Adipose tissue (tissue), 3 donors: ENCODE results near the gene XYLT2. TPM values are rescaled to one million over a fixed set of nuclear protein-coding genes. Genes with fewer than 3 reads are reported as not detected.

Experiments used
- H3K27ac ChIP-seq: one replicate; pipeline ENCODE4 v1.5.1; 2013; ENCODE audit warnings: low read depth, low read length
- WGBS, 3 donors: extraction: QIAGEN DNeasy Blood & Tissue Kit; methylation state at CpG; one replicate each; pipeline ENCODE4 v1.1.7; 2013; 5-methylcytosine and 5-hydroxymethylcytosine counted together
- polyA plus RNA-seq, 3 donors: library from polyadenylated mRNA; stranded (reverse); fragments of 200-250 nt; gene quantifications; one replicate each; pipeline ENCODE4 v1.2.3, GENCODE V29; 2013
- donor health status: healthy with polysubstance abuse.
- donor health status: Bipolar disorder and iron deficiency.
- donor health status: healthy.

The XYLT2 gene
- polyA plus RNA-seq, 3 donors, result 7.9 to 11.6 (median 9.0) TPM

DNA sequence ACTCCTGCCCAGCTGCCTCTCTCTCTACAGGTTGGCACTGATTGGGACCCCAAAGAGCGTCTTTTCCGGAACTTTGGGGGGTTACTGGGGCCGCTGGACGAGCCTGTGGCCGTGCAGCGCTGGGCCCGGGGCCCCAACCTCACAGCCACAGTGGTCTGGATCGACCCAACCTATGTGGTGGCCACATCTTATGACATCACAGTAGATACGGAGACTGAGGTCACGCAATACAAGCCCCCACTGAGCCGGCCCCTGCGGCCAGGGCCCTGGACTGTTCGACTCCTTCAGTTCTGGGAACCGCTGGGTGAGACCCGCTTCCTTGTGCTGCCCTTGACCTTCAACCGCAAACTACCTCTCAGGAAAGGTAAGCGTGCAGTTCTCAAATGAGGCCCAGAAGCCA, 12.3 kb downstream of the XYLT2 start:
- H3K27ac ChIP-seq, result no peak overlapping the region
- 94 to 96% (median 95%) methylated on average over 17 of the region's 17 CpGs for WGBS, 3 donors

DNA sequence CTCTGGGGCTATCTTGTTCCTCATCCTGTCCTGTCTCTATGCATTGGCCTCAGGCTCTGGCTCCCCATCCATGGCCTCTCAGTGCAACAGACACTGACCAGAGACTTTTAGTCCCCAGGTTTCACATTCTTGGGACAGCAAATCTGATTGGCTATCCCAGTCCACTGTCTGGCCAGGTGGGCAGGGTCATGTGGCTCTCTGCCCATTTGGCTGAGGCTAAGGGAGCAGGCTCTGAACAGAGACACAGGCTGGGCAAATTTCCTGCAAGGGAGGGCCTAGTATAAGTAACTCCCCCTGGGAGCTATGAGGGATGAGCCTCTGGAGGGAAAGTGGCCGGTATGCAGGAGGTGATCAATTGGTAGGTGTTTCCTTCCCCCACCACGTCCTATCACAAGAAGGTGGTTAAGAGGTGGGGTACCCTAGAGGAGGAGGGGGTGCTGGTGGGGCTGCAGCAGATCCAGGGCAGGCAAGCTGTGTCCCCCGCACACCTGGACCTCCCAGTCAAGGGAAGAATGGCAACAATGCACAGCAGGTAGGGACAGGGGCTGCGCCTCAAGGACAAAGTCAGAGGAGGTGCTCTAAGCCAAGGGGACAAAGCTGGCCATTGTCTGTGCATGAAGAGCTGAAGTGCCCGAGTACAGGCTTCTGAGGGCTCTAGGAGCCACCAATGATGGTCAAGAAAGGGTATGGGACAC, 13.2 kb downstream of the XYLT2 start:
- WGBS, 3 donors, result 67 to 82% (median 78%) methylated on average over 5 of the region's 5 CpGs
- H3K27ac ChIP-seq, result no peak overlapping the region

DNA sequence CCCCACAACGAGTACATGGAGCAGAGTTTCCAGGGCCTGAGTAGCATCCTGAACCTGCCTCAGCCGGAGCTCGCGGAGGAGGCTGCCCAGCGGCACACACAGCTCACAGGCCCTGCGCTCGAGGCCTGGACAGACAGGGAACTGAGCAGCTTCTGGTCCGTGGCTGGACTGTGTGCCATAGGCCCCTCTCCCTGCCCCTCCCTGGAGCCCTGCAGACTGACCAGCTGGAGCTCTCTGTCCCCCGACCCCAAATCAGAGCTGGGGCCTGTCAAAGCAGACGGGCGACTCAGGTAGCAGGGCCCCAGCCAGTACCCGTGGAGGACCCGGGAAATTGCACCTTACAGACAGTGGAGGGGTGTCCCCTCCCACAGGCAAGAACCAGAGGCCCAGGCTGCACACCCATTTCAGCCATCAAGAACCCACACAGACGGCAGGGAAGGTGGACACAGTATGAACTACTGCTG, 14.1 kb downstream of the XYLT2 start:
- no peak overlapping the region for H3K27ac ChIP-seq
- 83 to 86% (median 84%) methylated on average over 13 to 14 of the region's 14 CpGs for WGBS, 3 donors

DNA sequence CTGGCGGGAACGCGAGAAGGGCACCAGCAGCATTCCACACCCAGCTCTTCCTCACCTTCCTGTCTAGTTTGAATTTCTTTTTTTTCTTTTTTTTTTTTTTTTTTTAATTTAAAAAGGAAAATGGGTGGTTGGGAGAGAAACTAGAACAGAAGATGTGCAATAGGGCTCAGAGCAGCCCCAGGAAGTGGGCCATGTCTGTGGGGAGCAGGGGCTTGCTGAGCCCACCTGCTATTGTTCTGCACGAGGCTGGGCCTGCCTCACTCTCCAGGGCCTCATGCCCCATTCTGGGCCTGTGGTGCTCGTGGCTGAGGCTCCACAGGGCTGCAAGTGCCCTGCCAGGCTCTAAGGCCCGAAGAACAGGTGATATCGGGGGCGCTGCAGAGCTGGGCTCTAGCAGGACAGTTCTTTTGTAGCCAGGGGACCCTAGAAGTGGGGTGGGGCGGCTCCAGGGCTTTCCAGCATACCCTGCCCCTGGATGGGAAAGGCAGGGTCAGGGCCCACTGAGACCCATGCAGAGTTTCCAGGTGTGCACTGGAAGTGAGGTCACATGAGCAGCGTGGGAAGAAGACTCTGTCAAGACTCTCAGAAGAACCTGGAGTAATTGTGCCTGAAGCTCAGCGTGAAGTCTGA, 14.7 kb downstream of the XYLT2 start:
- 82 to 87% (median 85%) methylated on average over 11 of the region's 11 CpGs for WGBS, 3 donors
- no peak overlapping the region for H3K27ac ChIP-seq

DNA sequence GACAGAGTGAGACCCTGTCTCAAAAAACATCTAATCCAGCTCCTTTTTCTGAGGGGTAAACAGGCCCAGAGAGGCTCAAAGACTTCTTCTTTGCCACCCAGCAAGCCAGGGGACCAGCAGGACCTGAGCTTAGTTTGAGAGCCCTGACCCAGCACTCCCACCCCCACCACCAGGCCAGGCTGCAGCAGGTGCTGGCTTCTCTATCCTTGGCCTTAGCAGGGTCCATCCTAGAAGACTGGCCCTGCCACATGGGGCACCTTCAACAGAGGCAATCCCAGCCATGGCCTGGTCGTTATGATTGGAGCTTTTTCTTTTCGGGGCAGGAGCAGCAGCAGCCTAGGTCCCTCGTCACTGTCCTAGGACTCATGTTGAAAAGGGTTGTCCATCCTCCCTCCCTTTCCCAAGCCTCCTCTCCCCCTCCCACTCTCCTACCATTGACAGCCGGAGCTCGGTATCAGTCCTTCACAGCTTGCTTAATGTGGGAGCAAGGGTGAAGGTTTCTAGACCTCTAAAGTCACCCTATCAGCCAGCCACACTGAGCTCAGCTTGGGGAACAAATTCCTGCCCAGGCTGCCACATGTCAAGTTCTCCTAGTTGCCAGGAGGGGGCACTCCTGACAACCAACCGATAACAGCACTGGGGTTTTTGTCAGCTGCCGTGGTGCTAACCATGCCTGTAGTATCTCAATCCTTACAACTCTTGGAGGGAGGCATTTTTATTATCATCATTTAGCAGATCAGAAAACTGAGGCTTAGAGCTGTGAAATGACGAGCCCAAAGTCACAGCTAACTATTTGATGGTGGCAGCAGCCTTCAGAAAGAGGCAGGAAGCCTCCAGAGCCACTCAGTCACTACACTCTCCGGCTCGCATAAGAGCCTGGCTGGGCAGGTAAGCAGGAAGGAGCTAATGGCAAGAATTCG, 15.9 kb downstream of the XYLT2 start:
- WGBS, 3 donors, result 29 to 34% (median 33%) methylated on average over 11 of the region's 11 CpGs
- no peak overlapping the region for H3K27ac ChIP-seq

DNA sequence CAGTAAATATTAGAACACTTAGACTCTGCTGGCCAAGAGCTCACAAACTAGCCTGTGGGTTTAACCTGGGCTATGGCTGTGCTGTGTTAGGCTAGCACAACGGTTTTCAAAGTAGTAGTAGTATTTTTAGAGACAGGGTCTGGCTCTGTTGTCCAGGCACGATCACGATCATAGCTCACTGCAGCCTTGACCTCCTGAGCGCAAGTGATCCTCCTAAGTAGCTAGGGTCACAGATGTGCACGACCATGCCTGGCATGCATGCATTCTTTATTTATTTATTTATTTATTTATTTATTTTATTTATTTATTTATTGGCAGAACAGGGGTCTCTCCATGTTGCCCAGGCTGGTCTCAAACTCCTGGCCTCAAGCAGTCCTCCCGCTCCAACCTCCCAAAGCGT, 16.7 kb downstream of the XYLT2 start:
- 73 to 79% (median 77%) methylated on average over 7 of the region's 7 CpGs for WGBS, 3 donors
- H3K27ac ChIP-seq, result no peak overlapping the region

DNA sequence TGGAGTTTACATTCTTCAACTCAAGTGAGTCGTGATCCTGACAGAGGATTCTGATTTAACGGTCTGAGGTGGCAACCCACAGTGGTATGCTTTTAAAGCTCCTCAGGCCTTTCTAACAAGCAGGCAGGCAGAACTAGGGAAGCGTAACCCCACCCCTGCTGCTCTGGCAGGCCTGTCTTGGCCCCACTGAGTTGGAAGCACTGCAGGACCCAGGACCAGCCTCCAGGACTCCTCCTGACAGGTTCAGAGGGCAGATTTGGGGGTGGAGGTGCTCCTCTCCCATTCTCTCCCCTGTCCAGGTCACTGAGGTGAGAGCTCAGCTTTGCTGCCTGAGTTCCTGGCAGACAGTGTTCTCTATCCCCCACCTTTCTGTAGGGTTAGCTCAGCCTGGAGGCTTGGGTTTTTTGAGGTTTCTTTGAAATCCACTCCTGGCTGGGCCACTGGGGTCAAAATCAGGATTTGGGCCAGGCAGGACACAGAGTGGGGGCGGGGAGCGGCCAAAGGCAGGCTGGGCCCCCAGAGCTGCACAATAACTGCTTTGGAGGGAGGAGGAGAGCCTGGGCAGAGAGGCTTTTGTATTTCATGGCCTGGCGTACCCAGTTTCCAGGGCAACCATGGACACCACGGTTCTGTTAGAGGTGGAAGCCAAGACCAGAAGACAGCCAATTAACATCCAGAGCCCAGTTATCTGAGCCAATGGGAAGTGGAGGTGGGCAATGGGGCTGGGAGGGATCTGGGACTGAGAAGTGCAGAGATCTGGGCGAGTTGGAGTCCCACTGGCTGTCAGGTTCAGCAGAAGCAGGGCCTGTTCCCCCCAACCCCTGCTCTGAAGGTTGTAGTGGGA, 17.5 kb downstream of the XYLT2 start:
- H3K27ac ChIP-seq, result no peak overlapping the region
- 56 to 58% (median 56%) methylated on average over 8 of the region's 8 CpGs for WGBS, 3 donors

DNA sequence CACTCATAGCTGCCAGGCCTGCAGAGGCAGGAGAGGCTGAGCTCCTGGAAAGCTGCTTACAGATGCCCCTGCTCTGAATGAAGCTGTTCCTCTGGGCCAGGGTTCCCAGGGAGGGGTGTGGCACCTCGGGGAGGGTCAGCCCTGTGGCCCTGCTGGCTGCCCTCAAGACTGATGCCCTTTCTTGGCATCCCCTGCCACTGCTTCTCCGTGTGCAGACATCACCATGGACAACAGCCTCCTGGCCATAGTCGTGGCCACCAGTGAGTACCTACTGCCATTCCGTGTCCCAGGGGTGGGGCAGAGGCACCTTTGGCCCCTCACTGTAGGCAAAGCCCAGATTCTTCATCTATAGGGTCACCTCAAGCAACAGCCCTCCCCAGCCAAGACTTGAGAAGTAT, 18.1 kb downstream of the XYLT2 start:
- H3K27ac ChIP-seq, result no peak overlapping the region
- 55 to 74% (median 68%) methylated on average over 4 of the region's 4 CpGs for WGBS, 3 donors

DNA sequence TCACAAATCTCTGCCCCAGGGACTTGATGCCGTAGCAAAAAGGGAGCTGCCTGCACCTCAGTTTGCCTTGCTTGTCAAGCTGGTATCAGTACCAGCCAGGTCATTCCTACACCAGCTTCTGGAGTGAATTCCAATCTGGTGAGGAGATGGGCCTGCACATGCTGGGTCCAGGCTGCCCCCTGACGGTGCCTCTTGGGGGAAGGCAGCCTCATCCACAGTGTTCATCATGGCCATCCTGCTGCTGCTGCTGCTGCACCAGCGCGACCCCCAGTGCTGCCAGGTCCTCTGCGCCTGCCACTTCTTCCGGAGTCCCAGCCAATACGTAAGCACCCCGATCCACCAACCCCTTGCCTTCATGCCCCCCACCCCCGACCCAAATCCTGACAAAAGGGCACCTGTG, 18.8 kb downstream of the XYLT2 start:
- H3K27ac ChIP-seq, result no peak overlapping the region
- WGBS, 3 donors, result 80 to 85% (median 80%) methylated on average over 9 of the region's 9 CpGs

DNA sequence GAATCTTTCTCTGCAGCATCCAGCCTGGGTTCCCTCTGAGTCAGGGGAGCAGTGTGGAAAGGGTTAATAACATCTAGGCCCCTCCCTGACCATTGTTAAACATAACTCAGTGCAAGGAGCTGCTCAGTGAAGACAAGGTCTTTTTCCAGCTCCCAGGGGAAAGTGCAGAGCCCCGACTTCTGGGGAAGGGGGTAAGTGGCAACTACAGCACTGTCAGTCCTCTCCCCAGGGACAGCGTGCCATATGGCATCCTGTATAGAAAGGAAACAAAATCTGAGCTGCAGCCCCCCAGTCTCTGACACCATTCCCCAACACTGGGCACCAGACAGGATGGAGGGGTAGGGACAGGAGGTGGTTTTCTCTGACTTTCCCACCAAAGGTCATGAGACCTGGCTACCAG, 19.2 kb downstream of the XYLT2 start:
- no peak overlapping the region for H3K27ac ChIP-seq
- WGBS, 3 donors, result 56 to 82% (median 65%) methylated on average over 2 of the region's 2 CpGs

DNA sequence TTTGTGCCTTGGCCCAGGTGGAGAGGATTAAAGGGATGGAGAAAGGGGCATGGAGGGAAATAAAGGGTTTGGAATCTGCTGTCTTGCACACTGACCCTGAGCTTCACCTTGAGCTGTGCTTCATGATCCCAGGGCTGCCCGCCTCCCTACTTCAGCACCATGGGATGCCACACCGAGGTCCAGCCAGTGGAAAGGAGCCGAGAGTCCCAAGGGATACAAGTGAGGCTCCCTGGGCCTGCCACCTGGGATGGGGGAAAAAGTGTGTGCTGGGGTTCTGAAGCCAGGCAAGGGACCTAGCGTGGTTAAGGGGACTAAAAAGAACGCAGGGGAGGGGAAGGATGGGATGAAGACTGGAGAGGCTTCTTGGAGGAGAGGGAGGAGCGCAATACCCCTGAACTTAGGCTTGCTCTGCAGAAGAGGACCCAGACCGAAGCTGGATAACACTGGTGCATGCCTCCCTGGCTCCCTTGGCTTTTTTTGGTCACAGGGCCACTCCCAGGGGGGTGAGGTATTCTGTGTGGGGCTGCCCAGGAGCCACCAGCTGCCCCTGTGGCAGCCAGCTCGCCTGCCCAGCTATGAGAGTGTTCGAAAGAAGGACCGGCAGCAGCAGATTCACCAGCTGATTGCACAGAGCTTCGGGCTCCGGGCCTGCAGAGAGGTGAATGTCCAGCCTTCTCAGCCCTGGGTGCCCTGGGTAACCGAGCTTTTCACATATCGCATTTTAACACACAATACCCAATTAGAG, 19.9 kb downstream of the XYLT2 start:
- 89 to 93% (median 89%) methylated on average over 14 of the region's 14 CpGs for WGBS, 3 donors

DNA sequence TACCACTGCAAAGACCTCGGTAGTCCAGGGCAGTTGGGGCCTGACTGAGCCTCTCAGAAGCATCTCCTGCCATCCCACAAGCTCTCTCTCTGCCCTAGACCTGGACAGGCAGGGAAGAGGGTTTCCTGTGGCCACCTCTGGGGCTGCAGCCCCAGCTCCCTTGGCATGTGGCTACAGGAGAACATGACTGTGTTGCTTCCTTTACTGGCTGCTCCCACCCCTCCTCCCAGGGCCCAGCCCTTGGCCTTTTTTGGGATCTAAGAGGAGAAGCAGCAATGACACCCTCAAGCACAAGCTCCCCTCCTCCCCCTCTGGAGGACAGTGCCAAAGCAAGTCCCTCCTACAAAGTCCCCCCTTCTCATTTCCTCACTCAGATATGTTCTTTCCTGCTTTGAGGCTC, 21.5 kb downstream of the XYLT2 start:
- 46 to 91% (median 89%) methylated on average over 1 of the region's 1 CpG for WGBS, 3 donors
- no peak overlapping the region for H3K27ac ChIP-seq

More for the DNA sequence above, 19.9 kb downstream of the XYLT2 start:
- H3K27ac ChIP-seq, result no peak overlapping the region

DNA sequence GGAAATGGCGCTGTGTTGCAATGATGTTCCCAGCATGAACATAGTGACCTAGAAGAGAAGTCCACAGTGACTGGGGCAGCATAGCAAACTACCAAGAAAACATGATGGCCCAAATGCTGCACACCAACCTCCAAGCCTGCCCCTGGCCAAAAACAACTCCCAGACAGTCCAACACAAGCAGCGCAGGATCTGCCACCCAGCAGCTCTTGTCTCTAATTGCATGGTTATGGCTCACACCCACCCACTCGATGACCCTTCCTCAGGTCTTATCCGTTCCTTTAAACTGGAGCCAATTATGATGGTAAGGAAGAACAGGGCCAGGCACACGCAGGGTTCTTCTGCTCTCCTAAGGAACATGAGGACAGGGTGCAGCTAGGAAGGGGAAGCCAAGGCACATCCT, 24.1 kb downstream of the XYLT2 start:
- H3K27ac ChIP-seq, result no peak overlapping the region
- 93 to 96% (median 94%) methylated on average over 5 of the region's 5 CpGs for WGBS, 3 donors

DNA sequence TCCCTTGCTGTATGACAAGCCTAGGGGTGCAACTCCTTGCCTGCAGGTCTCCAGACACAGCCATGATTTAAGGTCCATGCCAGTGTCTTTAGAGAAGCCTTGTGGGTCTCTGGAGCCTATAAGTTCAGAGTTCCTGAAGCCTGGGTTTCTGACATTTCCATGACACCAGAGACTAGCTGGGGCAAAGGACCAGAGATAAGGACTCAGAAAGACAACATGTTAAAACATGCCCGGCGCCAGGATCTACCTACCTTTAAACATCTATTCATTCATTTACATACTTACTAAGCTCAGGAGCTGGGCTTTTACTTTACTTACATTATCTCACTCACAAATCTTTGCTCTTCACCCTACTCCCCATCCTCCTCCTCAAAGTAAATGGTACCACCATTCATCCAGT, 25.6 kb downstream of the XYLT2 start:
- WGBS, 3 donors, result 91 to 93% (median 92%) methylated on average over 2 of the region's 2 CpGs
- no peak overlapping the region for H3K27ac ChIP-seq

DNA sequence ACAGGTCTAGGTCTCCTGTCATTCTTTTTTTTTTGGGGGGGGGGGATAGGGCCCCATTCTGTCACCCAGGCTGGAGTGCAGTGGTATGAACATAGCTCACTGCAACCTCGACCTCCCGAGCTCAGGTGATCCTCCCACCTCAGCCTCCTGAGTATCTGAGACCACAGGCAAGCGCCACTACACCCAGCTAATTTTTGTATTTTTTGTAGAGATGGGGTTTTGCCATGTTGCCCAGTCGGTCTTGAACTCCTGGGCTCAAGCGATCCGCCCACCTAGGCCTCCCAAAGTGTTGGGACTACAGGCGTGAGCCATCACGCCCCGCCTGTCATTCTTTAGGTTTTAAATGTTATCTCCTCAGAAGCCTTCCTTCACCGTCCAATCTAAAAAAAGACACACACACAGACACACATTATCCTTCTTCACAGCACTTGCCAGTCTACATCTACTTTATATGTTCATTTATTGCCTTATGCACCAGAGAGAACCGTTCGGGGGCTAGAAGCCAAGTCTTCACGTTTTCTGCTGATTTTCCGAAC, 26.4 kb downstream of the XYLT2 start:
- no peak overlapping the region for H3K27ac ChIP-seq

DNA sequence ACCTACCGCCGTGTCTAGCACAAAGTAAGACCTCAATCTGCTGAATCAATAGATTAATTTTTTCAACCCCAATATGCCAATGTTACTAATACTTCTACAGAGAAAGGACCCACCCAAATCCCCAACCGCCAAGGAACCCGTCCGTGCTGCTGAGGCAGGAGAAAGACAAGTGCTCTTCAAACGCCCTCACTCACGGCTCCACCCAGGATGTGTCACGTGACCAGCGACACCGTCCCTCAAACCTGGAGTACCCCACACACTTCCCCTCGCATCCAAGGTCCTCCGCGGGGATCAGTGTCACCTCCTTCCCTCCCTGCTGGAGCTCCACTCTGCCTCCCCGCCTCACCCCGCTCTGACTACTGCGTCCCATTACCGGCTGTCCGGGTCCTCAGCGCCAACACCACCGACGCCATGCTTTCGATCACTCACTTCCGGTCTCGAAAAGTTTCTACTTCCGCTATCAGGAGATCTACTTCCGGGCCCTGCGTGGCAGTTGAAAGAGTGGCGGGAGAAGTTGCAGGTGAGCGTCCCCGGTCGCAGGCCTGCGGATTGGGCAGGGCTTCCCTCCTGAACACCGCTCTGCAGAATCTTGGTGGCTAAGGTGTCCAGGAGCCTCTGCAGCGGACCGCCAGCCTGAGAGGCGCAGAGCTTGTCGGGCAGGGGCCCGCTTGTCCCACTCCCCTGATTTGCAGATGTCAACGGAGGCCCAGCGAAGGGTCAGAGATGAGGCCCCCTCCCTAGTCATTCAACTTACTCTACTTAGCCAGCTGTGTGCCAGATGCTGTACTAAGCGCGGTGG, 27.0 kb downstream of the XYLT2 start, which contains the start of the genes EME1 and MRPL27:
Gene EME1, plus strand, starts transcription at position 472 of the 799 bp plus-strand sequence. CDS start 1,980 bp downstream, outside the sequence.
Gene MRPL27, minus strand, starts transcription at position 427 of the 799 bp plus-strand sequence. Its CDS starts 14 bp downstream, at position 413.
- H3K27ac ChIP-seq, result no peak within 1 kb of the TSS
- WGBS, 3 donors, result 1 to 2% (median 1%) methylated on average over 42 of the region's 42 CpGs

More for the DNA sequence above, 26.4 kb downstream of the XYLT2 start:
- WGBS, 3 donors, result 19 to 22% (median 21%) methylated on average over 14 of the region's 14 CpGs
